ENCODE results near the gene KIF3A.
"Not testable (repeated sequence)": the region's sequence is repeated elsewhere in the genome, so short reads cannot be mapped to it uniquely, and the experiment has no call there.

Gene KIF3A

GRCh38 chr5:132692632-132692967 lies 44.7 kb downstream of the KIF3A start:
- Histone ChIP-seq H3K27me3 (ENCODE audit: insufficient read depth, low read depth, severe bottlenecking) (no peaks in the 10 kb centered on the region), H3K9me3 (ENCODE audit: severe bottlenecking) (no peaks in the 10 kb centered on the region), H3K4me3 (ENCODE audit: low read depth, low read length) (no peak overlapping the region), H3K27ac (no peak overlapping the region), H3K36me3 (peaks cover 8% of the 10 kb centered on the region)
- DNase-seq = no peak
- no peak for TF ChIP-seq CTCF (IDR thresholded peaks at IDR 0.05; ENCODE audit: low read depth, low read length)

- H3K27ac ChIP-seq; H3K4me3 ChIP-seq (ENCODE audit: low read depth, low read length); H3K9me3 ChIP-seq (ENCODE audit: severe bottlenecking); H3K36me3 ChIP-seq; H3K27me3 ChIP-seq (ENCODE audit: insufficient read depth, low read depth, severe bottlenecking); DNase-seq: not testable (repeated sequence)
These were observed 45.4 kb downstream of the KIF3A start for GRCh38 chr5:132691755-132692631.

GRCh38 chr5:132690156-132690555 lies 47.2 kb downstream of the KIF3A start:
- no peak overlapping the region for H3K27ac ChIP-seq
- TF ChIP-seq CTCF (IDR thresholded peaks at IDR 0.05; ENCODE audit: low read depth, low read length) = no peak

GRCh38 chr5:132689513-132689912 lies 47.8 kb downstream of the KIF3A start:
- Histone ChIP-seq H3K27me3 (ENCODE audit: insufficient read depth, low read depth, severe bottlenecking) (no peaks in the 10 kb centered on the region), H3K36me3 (no peaks in the 10 kb centered on the region; the same call in 1 of the 2 replicates), H3K27ac (no peak overlapping the region), H3K4me3 (ENCODE audit: low read depth, low read length) (no peak overlapping the region), H3K9me3 (ENCODE audit: severe bottlenecking) (no peaks in the 10 kb centered on the region)
- DNase-seq = no peak
- TF ChIP-seq CTCF (IDR thresholded peaks at IDR 0.05; ENCODE audit: low read depth, low read length) = no peak

More at GRCh38 chr5:132690156-132690555, 47.2 kb downstream of the KIF3A start:
- Histone ChIP-seq H3K36me3 (no peaks in the 10 kb centered on the region; the same call in 1 of the 2 replicates), H3K9me3 (ENCODE audit: severe bottlenecking) (no peaks in the 10 kb centered on the region), H3K27me3 (ENCODE audit: insufficient read depth, low read depth, severe bottlenecking) (no peaks in the 10 kb centered on the region), H3K4me3 (ENCODE audit: low read depth, low read length) (no peak overlapping the region)
- no peak for DNase-seq

GRCh38 chr5:132688536-132689339 lies 48.6 kb downstream of the KIF3A start:
- DNase-seq = no peak
- Histone ChIP-seq H3K27ac (no peak overlapping the region), H3K27me3 (ENCODE audit: insufficient read depth, low read depth, severe bottlenecking) (no peaks in the 10 kb centered on the region), H3K9me3 (ENCODE audit: severe bottlenecking) (no peaks in the 10 kb centered on the region), H3K4me3 (ENCODE audit: low read depth, low read length) (no peak overlapping the region), H3K36me3 (no peaks in the 10 kb centered on the region; the same call in 1 of the 2 replicates)
- no peak for TF ChIP-seq CTCF (IDR thresholded peaks at IDR 0.05; ENCODE audit: low read depth, low read length)

- no peaks in the 10 kb centered on the region; the same call in 1 of the 2 replicates for H3K36me3 ChIP-seq
- H3K9me3 ChIP-seq (ENCODE audit: severe bottlenecking) = no peaks in the 10 kb centered on the region
- DNase-seq = no peak
- H3K4me3 ChIP-seq (ENCODE audit: low read depth, low read length) = no peak overlapping the region
- H3K27me3 ChIP-seq (ENCODE audit: insufficient read depth, low read depth, severe bottlenecking) = no peaks in the 10 kb centered on the region
- H3K27ac ChIP-seq = no peak overlapping the region
- TF ChIP-seq CTCF (IDR thresholded peaks at IDR 0.05; ENCODE audit: low read depth, low read length) = no peak
These were observed 49.4 kb downstream of the KIF3A start for GRCh38 chr5:132687995-132688394.
